Measurements from ENCODE around the gene CDSN.

DNA sequence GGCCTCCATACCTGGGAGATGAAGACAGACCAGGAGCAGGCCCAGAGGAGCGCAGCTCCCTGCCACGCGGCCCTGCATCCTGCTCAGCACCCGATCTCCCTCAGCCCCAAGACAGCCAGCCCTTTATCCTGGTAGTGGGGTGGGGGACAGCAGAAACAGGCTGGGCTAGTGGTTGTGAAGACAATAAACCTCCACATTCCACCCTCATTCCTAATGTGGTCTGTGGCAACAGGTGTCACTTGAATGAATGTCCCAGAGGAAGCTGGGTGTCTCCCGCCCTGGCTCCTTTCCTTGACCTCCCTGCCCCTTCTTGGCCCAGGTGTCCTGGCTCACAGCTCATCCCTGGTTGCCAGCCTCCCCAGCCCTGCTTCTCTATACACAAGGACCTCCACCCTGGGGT lies 7.8 kb downstream of the CDSN start, which contains the start of gene C6orf15:
- TF ChIP-seq CTCF (conservative IDR thresholded peaks at IDR 0.05; ENCODE audit: low read length) (no peak), EZH2phosphoT487 (IDR thresholded peaks at IDR 0.05; ENCODE audit: borderline replicate concordance) (no peak)

Data from Loucy (cell line).